ENCODE measurements around the gene ABHD13.

DNA sequence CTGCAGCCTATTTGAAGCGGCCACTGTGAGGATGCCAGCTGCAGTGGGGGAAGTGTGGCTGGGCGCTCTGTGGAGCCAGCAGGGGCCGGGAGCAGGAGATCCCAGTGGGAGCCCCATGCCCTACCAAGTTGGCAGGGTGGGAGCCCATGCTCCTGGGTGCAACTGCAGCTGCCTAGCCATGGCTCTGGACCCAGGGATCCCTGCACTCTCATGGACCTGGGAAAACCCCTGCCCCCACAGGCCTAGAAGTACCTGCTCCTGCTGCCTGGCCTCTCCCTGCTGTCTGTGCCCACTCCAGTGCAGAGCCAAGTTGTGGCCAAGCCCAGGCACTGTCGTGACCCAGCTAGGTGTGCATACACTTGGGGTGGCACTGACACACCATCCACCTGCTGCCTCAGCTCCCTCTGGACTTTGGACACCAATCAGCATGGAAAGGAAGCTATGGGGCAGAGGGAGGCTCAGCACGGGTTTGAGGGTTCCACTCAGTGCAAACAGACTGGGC lies 23.7 kb upstream of the ABHD13 start:
- TF ChIP-seq, protein P1, sequence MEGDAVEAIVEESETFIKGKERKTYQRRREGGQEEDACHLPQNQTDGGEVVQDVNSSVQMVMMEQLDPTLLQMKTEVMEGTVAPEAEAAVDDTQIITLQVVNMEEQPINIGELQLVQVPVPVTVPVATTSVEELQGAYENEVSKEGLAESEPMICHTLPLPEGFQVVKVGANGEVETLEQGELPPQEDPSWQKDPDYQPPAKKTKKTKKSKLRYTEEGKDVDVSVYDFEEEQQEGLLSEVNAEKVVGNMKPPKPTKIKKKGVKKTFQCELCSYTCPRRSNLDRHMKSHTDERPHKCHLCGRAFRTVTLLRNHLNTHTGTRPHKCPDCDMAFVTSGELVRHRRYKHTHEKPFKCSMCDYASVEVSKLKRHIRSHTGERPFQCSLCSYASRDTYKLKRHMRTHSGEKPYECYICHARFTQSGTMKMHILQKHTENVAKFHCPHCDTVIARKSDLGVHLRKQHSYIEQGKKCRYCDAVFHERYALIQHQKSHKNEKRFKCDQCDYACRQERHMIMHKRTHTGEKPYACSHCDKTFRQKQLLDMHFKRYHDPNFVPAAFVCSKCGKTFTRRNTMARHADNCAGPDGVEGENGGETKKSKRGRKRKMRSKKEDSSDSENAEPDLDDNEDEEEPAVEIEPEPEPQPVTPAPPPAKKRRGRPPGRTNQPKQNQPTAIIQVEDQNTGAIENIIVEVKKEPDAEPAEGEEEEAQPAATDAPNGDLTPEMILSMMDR (IDR thresholded peaks at IDR 0.05): no peak
- no peak for TF ChIP-seq POLR2A (IDR thresholded peaks at IDR 0.05)
